Ovary (tissue), 3 donors: Measurements from ENCODE around the gene PCSK5.

Source experiments
- CTCF ChIP-seq, 3 donors: fragments of 450-650 bp in 2 of 3; fragments of 200-600 bp in 1 of 3; IDR thresholded peaks; one replicate each; pipeline versions ENCODE4 v1.5.1 to v1.8.0; 2016 to 2022; ENCODE audit warnings: antibody characterized with exemption in 3 of 3, mild to moderate bottlenecking in 1 of 3
- POLR2A ChIP-seq: fragments of 450-650 bp; IDR thresholded peaks from one replicate; pipeline ENCODE4 v1.6.1; 2017; ENCODE audit warnings: antibody characterized with exemption, mild to moderate bottlenecking, moderate library complexity
- donor health status: DM: no; HTN: no; CAD: no.

GRCh38 chr9:75910731-75911130 is 20.3 kb downstream of the PCSK5 start:
- TF ChIP-seq CTCF (IDR thresholded peaks at IDR 0.05), result no peak
- no peak for TF ChIP-seq POLR2A
